GM18505 (cell line): Measurements from ENCODE around the gene COL5A3.

Source experiments
- ATAC-seq: cut with Tn5 transposase; IDR thresholded peaks from one replicate; pipeline ENCODE4 v1.9.1; 2021; ENCODE audit not compliant: unreplicated experiment
- POLR2A ChIP-seq: IDR thresholded peaks from 4 replicates; pipeline ENCODE4 v1.6.1; 2011; ENCODE audit warnings: borderline replicate concordance; ENCODE audit not compliant: insufficient read depth, insufficient read length; ENCODE audit errors: extremely low read depth

The COL5A3 gene

DNA sequence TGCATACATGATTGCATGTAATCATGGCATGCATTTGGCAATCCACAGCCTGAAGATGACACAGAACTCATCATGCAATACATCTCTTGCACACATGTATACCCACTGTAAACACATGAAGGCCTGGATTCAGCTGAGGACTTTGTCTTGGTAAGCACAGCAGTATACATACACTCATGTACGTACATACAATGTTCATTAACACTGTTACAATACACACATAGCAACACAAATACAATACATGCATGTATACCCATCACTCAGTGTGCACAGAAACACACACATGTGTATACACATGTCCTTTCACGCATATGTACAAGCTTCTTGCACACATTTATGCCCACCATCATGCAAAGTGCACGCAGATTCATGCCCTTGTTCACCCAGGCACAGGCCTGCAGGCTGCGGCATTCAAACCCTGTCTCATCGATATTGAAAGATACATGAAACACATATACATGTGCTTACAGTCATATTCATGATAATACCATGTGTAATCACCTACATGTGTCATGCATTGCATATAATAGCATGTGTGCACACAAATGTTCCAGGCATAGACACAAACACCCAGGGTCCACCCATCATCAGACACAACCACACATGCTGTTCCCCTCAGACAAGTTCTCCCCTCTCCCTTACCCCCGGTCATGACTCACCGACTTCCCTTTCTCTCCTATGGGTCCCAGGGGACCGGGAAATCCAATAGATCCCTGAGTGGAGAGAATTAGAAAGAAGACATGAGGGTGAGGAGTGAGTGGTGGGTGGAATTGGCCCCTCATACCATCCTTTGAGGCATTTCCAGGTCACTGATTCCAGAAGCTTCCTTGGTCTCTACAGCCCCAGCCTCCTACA, 28.7 kb downstream of the COL5A3 start:
- no peak for ATAC-seq
- no peak for TF ChIP-seq POLR2A

DNA sequence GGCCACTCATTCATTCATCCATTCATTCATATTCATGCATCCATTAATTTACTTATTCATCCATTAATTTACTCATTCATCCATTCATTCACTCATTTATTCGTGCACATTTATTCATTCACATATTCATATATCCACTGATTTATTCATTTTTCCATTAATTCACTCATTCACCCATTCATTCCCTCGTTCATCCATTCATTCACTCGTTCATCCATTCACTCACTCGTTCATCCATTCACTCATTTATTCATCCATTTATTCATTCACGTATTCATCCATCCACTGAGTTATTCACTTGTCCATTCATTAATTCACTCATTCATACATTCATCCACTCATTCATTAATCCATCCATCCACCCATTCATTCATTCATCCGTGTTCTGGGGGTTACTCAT, 38.2 kb downstream of the COL5A3 start:
- no peak for ATAC-seq
- TF ChIP-seq POLR2A = no peak

- no peak for TF ChIP-seq POLR2A
- no peak for ATAC-seq
Observed at GRCh38 chr19:9971166-9971897, 39.0 kb downstream of the COL5A3 start.

GRCh38 chr19:9970481-9970880, 39.8 kb downstream of the COL5A3 start:
- TF ChIP-seq POLR2A = no peak
- ATAC-seq = no peak

GRCh38 chr19:9969688-9969975, 40.7 kb downstream of the COL5A3 start:
- TF ChIP-seq POLR2A = no peak
- ATAC-seq = no peak

GRCh38 chr19:9968820-9969687, 41.2 kb downstream of the COL5A3 start:
- TF ChIP-seq POLR2A = no peak
- ATAC-seq = no peak

GRCh38 chr19:9967326-9967725, 43.0 kb downstream of the COL5A3 start:
- no peak for ATAC-seq
- TF ChIP-seq POLR2A = no peak

DNA sequence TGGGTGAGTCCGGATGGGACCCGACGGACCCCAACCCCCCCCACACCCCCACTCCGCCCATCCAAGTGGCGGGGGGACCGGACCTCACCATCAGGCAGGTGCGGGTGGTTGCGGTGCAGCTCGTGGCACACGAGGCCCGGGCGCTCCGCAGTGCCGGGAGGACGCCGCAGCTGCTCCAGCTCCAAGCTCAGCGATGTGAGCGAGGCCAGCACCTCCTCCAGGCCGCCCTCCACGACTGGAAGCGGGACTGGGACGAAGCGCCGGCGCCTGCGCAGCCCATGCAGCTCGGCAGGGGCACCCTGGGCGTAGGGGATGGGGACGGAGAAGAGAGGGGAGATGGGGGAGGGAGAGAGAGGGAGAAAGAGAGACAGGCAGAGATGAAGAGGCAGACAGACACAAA, 43.9 kb downstream of the COL5A3 start:
- no peak for TF ChIP-seq POLR2A
- ATAC-seq = no peak

GRCh38 chr19:9966024-9966423, 44.3 kb downstream of the COL5A3 start:
- no peak for TF ChIP-seq POLR2A
- ATAC-seq = no peak

DNA sequence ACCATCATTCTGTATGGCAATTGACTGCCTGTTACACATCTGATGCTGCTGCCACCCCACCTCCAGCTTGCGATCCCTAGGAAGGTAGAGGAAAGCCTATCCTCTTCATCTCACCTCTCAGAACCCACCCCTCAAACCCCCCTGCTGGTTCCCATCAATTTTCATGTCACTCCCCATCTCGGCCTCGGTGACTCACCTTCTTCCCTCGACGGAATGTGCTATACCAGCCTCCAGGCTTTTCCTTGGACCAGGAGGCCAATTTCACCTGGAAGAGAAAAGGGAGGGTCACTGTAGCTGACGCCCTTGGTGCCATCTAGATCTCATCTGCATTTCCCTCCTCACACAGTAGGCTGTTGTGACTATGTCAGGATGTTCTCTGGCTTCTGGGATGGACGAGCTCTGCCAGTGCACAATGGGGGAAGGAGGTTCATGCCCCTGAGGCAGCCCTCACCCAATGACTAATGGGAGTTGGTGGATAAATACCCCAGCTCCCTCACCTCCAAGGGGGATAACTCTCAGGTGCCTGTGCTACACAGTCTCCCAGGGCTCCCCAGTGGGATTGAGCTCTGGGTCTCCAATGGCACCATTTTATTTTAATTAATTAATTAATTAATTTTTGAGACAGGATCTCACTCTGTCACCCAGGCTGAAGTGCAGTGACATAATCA, 47.5 kb downstream of the COL5A3 start:
- no peak for TF ChIP-seq POLR2A
- ATAC-seq = no peak

DNA sequence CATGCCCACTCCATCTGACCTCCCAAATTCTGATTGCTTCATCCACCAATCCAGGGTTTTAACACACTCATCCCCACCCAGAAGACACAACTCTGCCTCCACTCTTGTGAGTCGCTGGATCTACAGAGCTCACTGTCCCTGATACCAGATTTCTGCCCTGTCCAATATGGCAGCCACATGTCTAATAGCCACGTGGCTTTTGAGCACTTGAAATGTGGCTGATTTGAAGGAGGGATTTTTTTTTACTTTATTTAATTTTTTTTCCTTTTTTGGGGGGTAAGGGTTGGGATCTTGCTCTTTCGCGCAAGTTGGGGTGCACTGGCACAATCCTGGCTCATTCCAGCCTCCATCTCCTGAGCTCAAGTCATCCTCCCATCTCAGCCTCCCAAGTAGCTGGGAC, 49.2 kb downstream of the COL5A3 start:
- no peak for TF ChIP-seq POLR2A
- ATAC-seq = no peak

GRCh38 chr19:9958379-9958821, 51.9 kb downstream of the COL5A3 start:
- no peak for ATAC-seq
- TF ChIP-seq POLR2A = no peak

- no peak for ATAC-seq
- no peak for TF ChIP-seq POLR2A
Observed at GRCh38 chr19:9956956-9957355, 53.3 kb downstream of the COL5A3 start.
